GM12865 (cell line): ENCODE measurements around the gene TSHZ2.
"Not testable (repeated sequence)": the region's sequence is repeated elsewhere in the genome, so short reads cannot be mapped to it uniquely, and the experiment has no call there.

Experiments
- DNase-seq: peaks from one replicate; pipeline ENCODE4 v3.0.0; 2010; ENCODE audit warnings: low read depth
- H3K4me3 ChIP-seq: 2 replicates; pipeline ENCODE4 v1.5.1; 2011; ENCODE audit warnings: mild to moderate bottlenecking, low read depth, low read length, control low read depth
- CTCF ChIP-seq: IDR thresholded peaks from 2 replicates; pipeline ENCODE4 v1.5.1; 2011; ENCODE audit warnings: low read length, control low read depth, low read depth, inconsistent platforms; ENCODE audit not compliant: insufficient read depth; ENCODE audit errors: missing control alignments

Gene TSHZ2

GRCh38 chr20:53085720-53086119 lies 113.6 kb downstream of the TSHZ2 start:
- TF ChIP-seq CTCF: no peak
- H3K4me3 ChIP-seq: no peak overlapping the region
- no peak for DNase-seq

DNA sequence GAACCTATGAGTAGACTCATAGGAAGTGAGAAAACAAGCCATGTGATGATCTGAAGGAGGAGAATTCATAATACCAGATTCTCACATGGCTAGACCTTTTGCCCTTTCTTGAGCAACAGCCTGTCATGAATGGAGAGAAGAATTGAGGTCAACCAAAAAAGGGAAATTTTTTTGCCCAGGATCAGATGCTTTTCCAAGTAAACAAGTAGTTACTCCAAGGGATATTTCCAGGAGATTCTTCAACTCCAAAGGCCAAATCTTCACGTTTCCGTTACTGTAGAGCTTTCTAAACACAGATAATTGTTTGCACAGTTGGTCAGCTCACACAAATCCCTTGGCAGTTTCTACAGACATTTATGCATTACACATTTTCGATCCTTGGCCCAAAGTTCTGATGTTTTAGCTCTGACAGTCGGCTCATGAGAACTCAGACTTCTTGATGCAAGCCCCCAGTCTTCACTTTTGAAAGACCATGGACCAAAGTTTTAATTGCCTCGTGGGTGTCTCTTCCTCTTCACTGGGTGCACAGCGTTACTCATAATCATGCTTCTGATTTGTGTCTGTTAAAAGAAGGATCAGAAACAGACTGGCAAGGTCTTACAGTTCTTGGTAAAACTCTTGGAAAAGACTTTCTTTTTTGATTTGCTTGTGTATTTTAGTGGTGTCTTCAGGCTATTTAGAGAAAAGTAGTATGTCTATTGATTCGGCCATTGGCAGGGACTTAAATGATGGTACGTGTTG lies 115.0 kb downstream of the TSHZ2 start:
- no peak for DNase-seq
- H3K4me3 ChIP-seq: no peak overlapping the region
- TF ChIP-seq CTCF: no peak

DNA sequence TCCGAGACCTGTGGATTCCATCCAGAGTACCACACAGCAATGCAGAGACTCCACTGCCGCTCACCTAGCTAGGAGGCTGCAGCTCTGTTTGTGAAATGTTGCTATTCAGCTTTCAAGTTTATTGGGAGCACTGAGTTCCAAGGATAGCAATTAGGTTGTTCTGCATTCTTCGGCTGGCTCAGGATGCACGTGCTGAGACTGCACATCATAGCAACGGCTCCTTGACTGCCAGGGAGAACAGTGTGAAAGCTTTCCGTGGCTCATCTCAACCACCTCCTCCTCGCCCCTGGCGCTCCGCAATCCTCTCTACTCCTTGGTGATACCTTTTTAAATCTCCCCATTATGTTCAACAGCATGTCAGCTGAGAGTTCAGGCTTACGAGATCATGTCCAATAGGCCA lies 116.6 kb downstream of the TSHZ2 start:
- no peak overlapping the region for H3K4me3 ChIP-seq
- DNase-seq: no peak
- TF ChIP-seq CTCF: no peak

- not testable (repeated sequence) for H3K4me3 ChIP-seq
Observed at GRCh38 chr20:53089851-53090250, 117.7 kb downstream of the TSHZ2 start.

DNA sequence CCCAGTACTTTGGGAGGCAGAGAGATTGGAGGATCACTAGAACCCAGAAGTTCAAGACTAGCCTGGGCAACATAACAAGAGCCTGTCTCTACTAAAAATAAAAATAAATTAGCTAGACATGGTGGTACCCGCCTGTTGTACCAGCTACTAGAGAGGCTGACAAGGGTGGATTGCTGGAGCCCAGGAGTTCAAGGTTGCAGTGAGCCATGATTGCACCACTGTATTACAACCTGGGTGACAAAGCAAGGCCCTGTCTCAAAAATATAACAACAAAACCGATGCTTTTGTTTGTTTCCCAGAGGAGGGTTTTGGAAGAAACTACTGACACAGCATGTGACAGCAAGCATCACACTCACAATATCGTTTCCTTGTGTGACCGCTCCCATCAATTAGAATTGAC lies 119.6 kb downstream of the TSHZ2 start:
- TF ChIP-seq CTCF: no peak
- no peak for DNase-seq
- no peak overlapping the region for H3K4me3 ChIP-seq

More at GRCh38 chr20:53089851-53090250, 117.7 kb downstream of the TSHZ2 start:
- not testable (repeated sequence) for DNase-seq

DNA sequence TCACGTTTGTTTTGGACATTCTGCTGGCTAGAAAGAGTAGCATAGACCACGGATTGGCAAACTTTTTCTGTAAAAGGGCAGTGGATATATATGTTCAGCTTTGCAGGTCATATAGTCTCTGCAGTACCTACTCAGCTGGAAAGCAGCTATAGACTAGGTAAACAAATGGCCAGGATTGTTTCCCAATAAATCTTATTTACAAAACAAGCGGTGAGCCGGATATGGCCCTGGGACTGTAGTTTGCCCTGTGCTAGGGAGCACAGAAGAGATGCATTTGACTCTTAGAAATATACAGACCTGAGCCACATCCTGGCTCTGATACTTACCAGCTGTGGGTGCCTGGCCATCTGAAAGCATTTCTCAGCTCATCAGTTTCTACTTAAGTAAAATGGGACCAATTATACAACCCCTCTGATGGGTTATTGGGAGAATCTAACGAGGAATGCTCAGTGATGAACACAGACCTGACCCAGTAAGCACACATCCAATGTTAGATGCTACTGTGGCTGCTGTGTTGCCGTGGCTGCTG lies 120.7 kb downstream of the TSHZ2 start:
- no peak overlapping the region for H3K4me3 ChIP-seq
- no peak for DNase-seq
- TF ChIP-seq CTCF: no peak

- no peak for TF ChIP-seq CTCF
- DNase-seq: no peak
- H3K4me3 ChIP-seq: no peak overlapping the region
Observed at GRCh38 chr20:53097371-53097770, 125.2 kb downstream of the TSHZ2 start.
